ENCODE measurements around the gene ZNF366. TPM values are rescaled to one million over a fixed set of nuclear protein-coding genes. Genes with fewer than 3 reads are reported as not detected.

ZNF366 gene
- total RNA-seq, 1 donor from 2014 or later, result not detected

- H3K9me3 ChIP-seq (ENCODE audit: insufficient read depth, low read depth, low read length), result no peaks in the 10 kb centered on the region
- no peak overlapping the region for H3K9ac ChIP-seq (ENCODE audit: low read length)
- no peaks in the 10 kb centered on the region for H3K9me3 Mint-ChIP-seq (ENCODE audit: unreplicated experiment)
- FAIRE-seq (no peak), DNase-seq (ENCODE audit: low read depth) (no peak)
- no peaks in the 10 kb centered on the region for H3K36me3 Mint-ChIP-seq (ENCODE audit: low read depth, unreplicated experiment)
- H3K27me3 ChIP-seq (ENCODE audit: insufficient read depth, low read length), result no peaks in the 10 kb centered on the region
- H3K4me1 Mint-ChIP-seq (ENCODE audit: low read depth, unreplicated experiment), result peaks cover 8% of the 10 kb centered on the region
- H2AFZ ChIP-seq (ENCODE audit: low read depth, low read length), result no peak overlapping the region
- no peak overlapping the region for H3K27ac Mint-ChIP-seq (ENCODE audit: unreplicated experiment)
- no peak overlapping the region for H3K27ac ChIP-seq (ENCODE audit: low read depth, low read length)
- no peaks in the 10 kb centered on the region for H3K36me3 ChIP-seq (ENCODE audit: insufficient read depth, low read length)
- no peak overlapping the region for H3K4me3 ChIP-seq (ENCODE audit: insufficient read depth, low read depth, low read length)
- no peaks in the 10 kb centered on the region for H3K79me2 ChIP-seq (ENCODE audit: insufficient read depth, low read length)
- TF ChIP-seq, protein P1, sequence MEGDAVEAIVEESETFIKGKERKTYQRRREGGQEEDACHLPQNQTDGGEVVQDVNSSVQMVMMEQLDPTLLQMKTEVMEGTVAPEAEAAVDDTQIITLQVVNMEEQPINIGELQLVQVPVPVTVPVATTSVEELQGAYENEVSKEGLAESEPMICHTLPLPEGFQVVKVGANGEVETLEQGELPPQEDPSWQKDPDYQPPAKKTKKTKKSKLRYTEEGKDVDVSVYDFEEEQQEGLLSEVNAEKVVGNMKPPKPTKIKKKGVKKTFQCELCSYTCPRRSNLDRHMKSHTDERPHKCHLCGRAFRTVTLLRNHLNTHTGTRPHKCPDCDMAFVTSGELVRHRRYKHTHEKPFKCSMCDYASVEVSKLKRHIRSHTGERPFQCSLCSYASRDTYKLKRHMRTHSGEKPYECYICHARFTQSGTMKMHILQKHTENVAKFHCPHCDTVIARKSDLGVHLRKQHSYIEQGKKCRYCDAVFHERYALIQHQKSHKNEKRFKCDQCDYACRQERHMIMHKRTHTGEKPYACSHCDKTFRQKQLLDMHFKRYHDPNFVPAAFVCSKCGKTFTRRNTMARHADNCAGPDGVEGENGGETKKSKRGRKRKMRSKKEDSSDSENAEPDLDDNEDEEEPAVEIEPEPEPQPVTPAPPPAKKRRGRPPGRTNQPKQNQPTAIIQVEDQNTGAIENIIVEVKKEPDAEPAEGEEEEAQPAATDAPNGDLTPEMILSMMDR (IDR thresholded peaks at IDR 0.05; ENCODE audit: insufficient read depth, low read depth, low read length), result no peak
- TF ChIP-seq EZH2 (IDR thresholded peaks at IDR 0.05; ENCODE audit: insufficient read depth, low read length), result no peak
- no peak overlapping the region for H3K4me3 Mint-ChIP-seq (ENCODE audit: unreplicated experiment)
- no peaks in the 10 kb centered on the region for H4K20me1 ChIP-seq (ENCODE audit: insufficient read depth, low read length)
- H3K27me3 Mint-ChIP-seq (ENCODE audit: low read depth, unreplicated experiment), result peaks cover 4% of the 10 kb centered on the region
- peaks cover 6% of the 10 kb centered on the region for H3K4me1 ChIP-seq (ENCODE audit: insufficient read depth, low read length)
- H3K4me2 ChIP-seq (ENCODE audit: low read length), result no peak overlapping the region
These were observed 29.6 kb downstream of the ZNF366 start for GRCh38 chr5:72477644-72478043.

- Mint-ChIP-seq H3K9me3 (ENCODE audit: unreplicated experiment) (no peaks in the 10 kb centered on the region), H3K27ac (ENCODE audit: unreplicated experiment) (no peak overlapping the region), H3K4me1 (ENCODE audit: low read depth, unreplicated experiment) (peaks cover 8% of the 10 kb centered on the region), H3K27me3 (ENCODE audit: low read depth, unreplicated experiment) (peaks cover 4% of the 10 kb centered on the region), H3K4me3 (ENCODE audit: unreplicated experiment) (no peak overlapping the region), H3K36me3 (ENCODE audit: low read depth, unreplicated experiment) (no peaks in the 10 kb centered on the region)
- no peaks in the 10 kb centered on the region for H3K9me3 ChIP-seq (ENCODE audit: insufficient read depth, low read depth, low read length)
- no peak overlapping the region for H2AFZ ChIP-seq (ENCODE audit: low read depth, low read length)
- DNase-seq (ENCODE audit: low read depth) (no peak), FAIRE-seq (no peak)
- no peaks in the 10 kb centered on the region for H3K79me2 ChIP-seq (ENCODE audit: insufficient read depth, low read length)
- H3K27me3 ChIP-seq (ENCODE audit: insufficient read depth, low read length), result no peaks in the 10 kb centered on the region
- no peak overlapping the region for H3K4me3 ChIP-seq (ENCODE audit: insufficient read depth, low read depth, low read length)
- H3K9ac ChIP-seq (ENCODE audit: low read length), result no peak overlapping the region
- H3K4me2 ChIP-seq (ENCODE audit: low read length), result no peak overlapping the region
- no peaks in the 10 kb centered on the region for H3K36me3 ChIP-seq (ENCODE audit: insufficient read depth, low read length)
- H4K20me1 ChIP-seq (ENCODE audit: insufficient read depth, low read length), result no peaks in the 10 kb centered on the region
- TF ChIP-seq EZH2 (IDR thresholded peaks at IDR 0.05; ENCODE audit: insufficient read depth, low read length), result no peak
- TF ChIP-seq, protein P1 (IDR thresholded peaks at IDR 0.05; ENCODE audit: insufficient read depth, low read depth, low read length), result no peak
- H3K27ac ChIP-seq (ENCODE audit: low read depth, low read length), result no peak overlapping the region
- H3K4me1 ChIP-seq (ENCODE audit: insufficient read depth, low read length), result peaks cover 6% of the 10 kb centered on the region
These were observed 30.0 kb downstream of the ZNF366 start for GRCh38 chr5:72477176-72477575.

- Histone ChIP-seq H3K9ac (ENCODE audit: low read length) (no peak overlapping the region), H3K27ac (ENCODE audit: low read depth, low read length) (no peak overlapping the region), H3K9me3 (ENCODE audit: insufficient read depth, low read depth, low read length) (no peaks in the 10 kb centered on the region), H3K36me3 (ENCODE audit: insufficient read depth, low read length) (no peaks in the 10 kb centered on the region), H4K20me1 (ENCODE audit: insufficient read depth, low read length) (no peaks in the 10 kb centered on the region), H3K27me3 (ENCODE audit: insufficient read depth, low read length) (no peaks in the 10 kb centered on the region), H3K4me3 (ENCODE audit: insufficient read depth, low read depth, low read length) (no peak overlapping the region), H3K4me2 (ENCODE audit: low read length) (no peak overlapping the region), H2AFZ (ENCODE audit: low read depth, low read length) (no peak overlapping the region), H3K79me2 (ENCODE audit: insufficient read depth, low read length) (no peaks in the 10 kb centered on the region), H3K4me1 (ENCODE audit: insufficient read depth, low read length) (peaks cover 6% of the 10 kb centered on the region)
- no peak for FAIRE-seq
- Mint-ChIP-seq H3K27me3 (ENCODE audit: low read depth, unreplicated experiment) (peaks cover 4% of the 10 kb centered on the region), H3K36me3 (ENCODE audit: low read depth, unreplicated experiment) (no peaks in the 10 kb centered on the region), H3K27ac (ENCODE audit: unreplicated experiment) (no peak overlapping the region), H3K4me1 (ENCODE audit: low read depth, unreplicated experiment) (peaks cover 8% of the 10 kb centered on the region), H3K4me3 (ENCODE audit: unreplicated experiment) (no peak overlapping the region), H3K9me3 (ENCODE audit: unreplicated experiment) (no peaks in the 10 kb centered on the region)
- TF ChIP-seq, protein P1 (IDR thresholded peaks at IDR 0.05; ENCODE audit: insufficient read depth, low read depth, low read length), result no peak
- no peak for TF ChIP-seq EZH2 (IDR thresholded peaks at IDR 0.05; ENCODE audit: insufficient read depth, low read length)
- no peak for DNase-seq (ENCODE audit: low read depth)
These were observed 30.5 kb downstream of the ZNF366 start for GRCh38 chr5:72476721-72477120.

Measured in astrocyte (in vitro differentiated cells and primary cell).